Renal cortical epithelial cell (primary cell): ENCODE data around the gene ZNF467. TPM values are rescaled to one million over a fixed set of nuclear protein-coding genes. Genes with fewer than 3 reads are reported as not detected.
A peak's percentile ranks its signal among the peaks of the same experiment; 100 is the strongest.

ENCODE experiments used
- DNase-seq: peaks from one replicate; pipeline ENCODE4 v3.0.0-alpha.2; 2011; ENCODE audit warnings: low read depth
- total RNA-seq: library from RNA; depleted of rRNA; stranded (reverse); fragments of >200 nt; gene quantifications from 2 replicates; pipeline ENCODE4 v1.2.3, GENCODE V29; 2014

ZNF467 gene
- total RNA-seq, 1 donor from 2014 or later = 3.0 TPM

DNA sequence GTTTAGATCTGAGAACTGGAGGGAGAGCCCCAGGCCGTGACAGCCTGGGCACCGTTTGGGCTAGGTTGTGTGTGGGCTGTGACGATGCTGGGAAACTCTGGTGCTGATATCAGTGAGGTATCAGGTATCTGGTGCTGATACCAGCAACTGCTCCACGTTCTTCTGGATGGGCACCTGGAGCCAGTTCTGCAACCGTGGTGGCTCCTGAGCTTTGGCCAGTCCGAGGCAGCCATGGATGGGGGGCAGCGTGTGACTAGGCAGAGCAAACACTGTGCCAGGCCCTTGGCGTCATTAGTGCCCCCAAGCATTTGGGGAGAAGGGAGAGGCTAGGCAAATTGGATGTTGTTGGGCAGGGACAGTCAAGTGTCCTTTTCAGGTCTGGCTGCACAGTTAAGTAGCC lies 57.9 kb downstream of the ZNF467 start:
- no peak for DNase-seq

DNA sequence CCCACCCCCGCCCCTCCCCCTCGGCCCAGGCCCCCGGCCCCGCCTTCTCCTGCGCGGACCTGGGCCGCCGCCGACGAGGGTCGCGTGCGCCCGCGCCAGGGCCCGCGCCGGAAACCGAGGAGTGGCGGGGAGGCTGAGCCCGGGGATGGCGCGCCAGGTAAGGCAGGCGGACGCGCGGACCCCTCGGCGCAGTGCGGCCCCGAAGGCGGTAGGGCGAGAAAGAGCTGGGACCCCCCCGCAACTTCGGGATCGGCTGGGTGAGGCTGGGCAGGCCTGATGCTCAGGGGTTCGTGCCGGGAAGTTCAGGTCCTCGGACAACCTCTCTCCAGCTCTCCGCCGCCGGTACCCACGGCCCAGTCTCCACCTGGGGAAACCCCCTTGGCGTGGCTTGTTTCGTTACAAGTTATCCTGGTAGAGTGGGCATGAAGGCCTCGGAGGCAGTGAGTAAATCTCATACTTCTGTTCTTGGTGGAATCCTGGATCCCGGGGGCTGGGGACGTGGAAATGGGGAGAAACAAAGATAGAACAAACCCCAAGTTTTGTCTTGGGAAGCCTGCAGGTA lies 58.4 kb downstream of the ZNF467 start:
- DNase-seq = peak; percentile 2

Other genes with a start within 250 kb of the ZNF467 start
- gene ZNF862, start 64.8 kb upstream of the ZNF467 start, total RNA-seq = 5.7 and 16.4 TPM in 2 replicates
- gene ATP6V0E2, start 100.4 kb upstream of the ZNF467 start, total RNA-seq = 14.4 and 15.9 TPM in 2 replicates